ENCODE measurements around the gene PSPH.
"Not testable (repeated sequence)": the region's sequence is repeated elsewhere in the genome, so short reads cannot be mapped to it uniquely, and the experiment has no call there.

GRCh38 chr7:56092388-56092787 is 41.1 kb upstream of the PSPH start:
- TF ChIP-seq CTCF (conservative IDR thresholded peaks at IDR 0.05); EZH2 (IDR thresholded peaks at IDR 0.05; ENCODE audit: low read depth): not testable (repeated sequence)
